Tibial nerve (tissue), 4 donors: ENCODE data around the gene OCRL.

Experiments
- CTCF ChIP-seq, 5 experiments: fragments of 200-600 bp in 3 of 5; fragments of 450-650 bp in 2 of 5; sonication (generic) in 3 of 5; IDR thresholded peaks; one replicate each; pipeline ENCODE4 v1.5.1; 2016 to 2019; ENCODE audit warnings: antibody characterized with exemption in 5 of 5, mild to moderate bottlenecking in 3 of 5, moderate library complexity in 2 of 5
- EP300 ChIP-seq, 2 donors: sonication (generic); formaldehyde crosslinking; IDR thresholded peaks; one replicate each; pipeline ENCODE4 v1.6.1; 2017; ENCODE audit warnings: antibody characterized with exemption in 2 of 2, mild to moderate bottlenecking in 1 of 2
- POLR2A ChIP-seq, 2 donors: fragments of 450-650 bp; IDR thresholded peaks; one replicate each; pipeline ENCODE4 v1.6.1; 2017; ENCODE audit warnings: antibody characterized with exemption in 2 of 2, mild to moderate bottlenecking in 2 of 2, moderate library complexity in 2 of 2

DNA sequence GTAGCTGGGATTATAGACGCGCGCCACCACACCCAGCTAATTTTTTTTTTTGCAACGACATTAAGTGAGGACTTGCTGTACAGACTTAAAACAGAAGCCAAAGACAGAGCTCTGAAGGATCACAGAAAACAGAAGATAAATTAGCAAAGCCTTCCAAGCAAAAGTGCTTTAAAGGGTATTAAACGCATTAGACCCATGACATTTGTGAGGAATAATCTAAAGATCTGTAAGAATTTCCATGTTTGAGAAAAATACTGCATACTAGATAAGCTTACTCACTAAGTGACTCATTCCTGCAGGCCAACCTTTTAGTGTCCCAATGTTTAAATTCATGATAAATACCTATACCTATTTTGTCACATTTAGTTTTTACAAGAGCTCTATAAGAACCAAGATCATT is 44.2 kb upstream of the OCRL start:
- TF ChIP-seq CTCF (IDR thresholded peaks at IDR 0.05) (no peak), EP300 (IDR thresholded peaks at IDR 0.05) (no peak), POLR2A (IDR thresholded peaks at IDR 0.05) (no peak)
